Natural killer cell (primary cell): ENCODE data around the gene CYP39A1. TPM values are rescaled to one million over a fixed set of nuclear protein-coding genes. Genes with fewer than 3 reads are reported as not detected.

ENCODE experiments used
- ATAC-seq, 3 donors: fragments of 150-1000 bp in 2 of 3; fragments of 200-7000 bp in 1 of 3; cut with Tn5 transposase; 1 replicate in 1 of 3; 2 replicates in 2 of 3; pipeline ENCODE4 v1.10.0; 2021; ENCODE audit warnings: mild to moderate bottlenecking in 2 of 3, moderate library complexity in 2 of 3
- DNase-seq, 2 donors: peaks; one replicate each; pipeline versions ENCODE4 v3.0.0 to v3.0.0-alpha.2; 2013 to 2021; ENCODE audit warnings: mixed read lengths in 1 of 2
- H3K27ac ChIP-seq: one replicate; pipeline ENCODE4 v1.5.1; 2013; ENCODE audit warnings: mild to moderate bottlenecking, low read length
- H3K27me3 ChIP-seq: one replicate; pipeline ENCODE4 v1.6.1; 2013; ENCODE audit warnings: low read length; ENCODE audit not compliant: control insufficient read depth, insufficient read depth
- H3K36me3 ChIP-seq: one replicate; pipeline ENCODE4 v1.6.1; 2013; ENCODE audit warnings: low read length; ENCODE audit not compliant: control insufficient read depth, insufficient read depth
- H3K4me1 ChIP-seq: one replicate; pipeline ENCODE4 v1.6.1; 2013; ENCODE audit warnings: low read length; ENCODE audit not compliant: control insufficient read depth, insufficient read depth
- H3K4me3 ChIP-seq: one replicate; pipeline ENCODE4 v1.5.1; 2013; ENCODE audit warnings: low read length
- H3K9me3 ChIP-seq: one replicate; pipeline ENCODE4 v1.6.1; 2013; ENCODE audit warnings: low read length; ENCODE audit not compliant: control insufficient read depth, insufficient read depth
- H3K27ac Mint-ChIP-seq, 2 donors: one replicate each; pipeline ENCODE4 v1.8.0; 2022; ENCODE audit warnings: mild to moderate bottlenecking in 2 of 2, mixed read lengths in 2 of 2, moderate library complexity in 1 of 2
- H3K27me3 Mint-ChIP-seq, 2 donors: one replicate each; pipeline ENCODE4 v1.8.0; 2022; ENCODE audit warnings: low read depth in 2 of 2, mixed read lengths in 2 of 2
- H3K36me3 Mint-ChIP-seq: one replicate; pipeline ENCODE4 v1.8.0; 2022; ENCODE audit warnings: mixed read lengths
- H3K4me1 Mint-ChIP-seq, 2 donors: one replicate each; pipeline ENCODE4 v1.8.0; 2022; ENCODE audit warnings: mixed read lengths in 2 of 2
- H3K4me3 Mint-ChIP-seq: one replicate; pipeline ENCODE4 v1.8.0; 2022; ENCODE audit warnings: mild to moderate bottlenecking, moderate library complexity, mixed read lengths
- H3K9me3 Mint-ChIP-seq, 2 donors: one replicate each; pipeline ENCODE4 v1.8.0; 2022; ENCODE audit warnings: mixed read lengths in 2 of 2
- WGBS: methylation state at CpG from one replicate; pipeline ENCODE4 v1.1.7; 2013; ENCODE audit warnings: missing lambda C conversion rate; ENCODE audit not compliant: insufficient coverage; 5-methylcytosine and 5-hydroxymethylcytosine counted together
- intact Hi-C: fragments of 100-400 bp; cut with micrococcal nuclease; formaldehyde crosslinking; loops from one replicate; pipeline ENCODE4 v1.14.2; 2022
- total RNA-seq, 4 donors: library from RNA; stranded (reverse); fragments of 120-200 nt in 1 of 4; gene quantifications; one replicate each; pipeline versions ENCODE4 v1.2.3 to v1.2.4, GENCODE V29; 2013 to 2022
- TF ChIP-seq, protein P1 (sequence below): fragments of 200-600 bp; IDR thresholded peaks from one replicate; pipeline ENCODE4 v1.8.0; 2022; ENCODE audit warnings: antibody characterized with exemption

CYP39A1 gene
- total RNA-seq, 3 donors from 2014 or later (not counting 1 experiment from before 2014, with no cell fraction given), result not detected

DNA sequence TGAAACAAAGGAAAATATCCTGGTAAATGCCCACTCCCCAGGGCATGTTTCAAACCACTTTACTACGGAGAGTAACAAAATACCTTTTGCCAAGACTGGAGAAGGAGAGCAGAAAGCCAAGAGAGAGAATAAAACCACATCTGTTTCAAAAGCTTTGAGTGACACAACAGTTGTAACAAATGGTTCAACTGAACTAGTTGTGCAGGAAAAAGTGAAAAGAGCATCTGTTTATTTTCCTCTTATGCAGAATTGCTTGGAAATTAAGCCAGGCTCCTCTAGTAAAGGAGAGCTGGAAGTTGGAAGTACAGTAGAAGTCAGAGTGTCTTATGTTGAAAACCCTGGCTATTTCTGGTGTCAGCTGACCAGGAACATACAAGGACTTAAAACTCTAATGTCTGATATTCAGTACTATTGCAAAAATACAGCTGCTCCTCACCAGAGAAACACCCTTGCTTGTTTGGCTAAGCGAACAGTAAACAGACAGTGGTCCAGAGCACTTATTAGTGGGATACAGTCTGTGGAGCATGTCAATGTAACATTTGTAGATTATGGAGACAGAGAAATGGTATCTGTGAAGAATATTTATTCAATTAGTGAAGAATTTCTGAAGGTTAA, 37.6 kb upstream of the CYP39A1 start:
- Histone ChIP-seq H3K27ac (no peak overlapping the region), H3K4me1 (no peaks in the 10 kb centered on the region), H3K36me3 (no peaks in the 10 kb centered on the region), H3K9me3 (no peaks in the 10 kb centered on the region), H3K27me3 (no peaks in the 10 kb centered on the region), H3K4me3 (no peak overlapping the region)
- WGBS, result 93% methylated on average over 1 of the region's 2 CpGs
- TF ChIP-seq, protein P1, sequence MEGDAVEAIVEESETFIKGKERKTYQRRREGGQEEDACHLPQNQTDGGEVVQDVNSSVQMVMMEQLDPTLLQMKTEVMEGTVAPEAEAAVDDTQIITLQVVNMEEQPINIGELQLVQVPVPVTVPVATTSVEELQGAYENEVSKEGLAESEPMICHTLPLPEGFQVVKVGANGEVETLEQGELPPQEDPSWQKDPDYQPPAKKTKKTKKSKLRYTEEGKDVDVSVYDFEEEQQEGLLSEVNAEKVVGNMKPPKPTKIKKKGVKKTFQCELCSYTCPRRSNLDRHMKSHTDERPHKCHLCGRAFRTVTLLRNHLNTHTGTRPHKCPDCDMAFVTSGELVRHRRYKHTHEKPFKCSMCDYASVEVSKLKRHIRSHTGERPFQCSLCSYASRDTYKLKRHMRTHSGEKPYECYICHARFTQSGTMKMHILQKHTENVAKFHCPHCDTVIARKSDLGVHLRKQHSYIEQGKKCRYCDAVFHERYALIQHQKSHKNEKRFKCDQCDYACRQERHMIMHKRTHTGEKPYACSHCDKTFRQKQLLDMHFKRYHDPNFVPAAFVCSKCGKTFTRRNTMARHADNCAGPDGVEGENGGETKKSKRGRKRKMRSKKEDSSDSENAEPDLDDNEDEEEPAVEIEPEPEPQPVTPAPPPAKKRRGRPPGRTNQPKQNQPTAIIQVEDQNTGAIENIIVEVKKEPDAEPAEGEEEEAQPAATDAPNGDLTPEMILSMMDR, result no peak
- Mint-ChIP-seq H3K36me3 (no peaks in the 10 kb centered on the region), H3K27me3 (peaks cover 9 to 24% of the 10 kb centered on the region in 2 donors), H3K9me3 (no peaks in the 10 kb centered on the region), H3K4me1 (no peaks in the 10 kb centered on the region), H3K27ac (no peak overlapping the region), H3K4me3 (no peak overlapping the region)
- intact Hi-C loops, result no loop called here
- DNase-seq, result no peak
- ATAC-seq, result no peak

DNA sequence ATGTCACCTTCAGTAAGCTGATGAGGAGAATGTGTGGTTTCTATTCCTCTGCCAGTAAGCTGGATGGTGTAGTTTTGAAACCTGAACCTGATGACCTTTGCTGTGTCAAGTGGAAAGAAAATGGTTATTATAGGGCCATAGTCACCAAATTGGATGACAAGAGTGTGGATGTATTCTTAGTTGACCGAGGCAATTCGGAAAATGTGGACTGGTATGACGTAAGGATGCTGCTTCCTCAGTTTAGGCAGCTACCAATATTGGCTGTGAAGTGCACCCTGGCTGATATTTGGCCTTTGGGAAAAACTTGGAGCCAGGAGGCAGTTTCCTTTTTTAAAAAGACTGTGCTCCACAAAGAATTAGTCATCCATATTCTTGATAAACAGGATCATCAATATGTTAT, 37.0 kb upstream of the CYP39A1 start:
- Mint-ChIP-seq H3K4me3 (no peak overlapping the region), H3K27ac (no peak overlapping the region), H3K36me3 (no peaks in the 10 kb centered on the region), H3K27me3 (peaks cover 9 to 24% of the 10 kb centered on the region in 2 donors), H3K4me1 (no peaks in the 10 kb centered on the region), H3K9me3 (no peaks in the 10 kb centered on the region)
- Histone ChIP-seq H3K27me3 (no peaks in the 10 kb centered on the region), H3K4me1 (no peaks in the 10 kb centered on the region), H3K36me3 (no peaks in the 10 kb centered on the region), H3K27ac (no peak overlapping the region), H3K9me3 (no peaks in the 10 kb centered on the region), H3K4me3 (no peak overlapping the region)
- TF ChIP-seq, protein P1, result no peak
- 94% methylated on average over 3 of the region's 3 CpGs for WGBS
- intact Hi-C loops, result no loop called here
- ATAC-seq (no peak), DNase-seq (no peak)

DNA sequence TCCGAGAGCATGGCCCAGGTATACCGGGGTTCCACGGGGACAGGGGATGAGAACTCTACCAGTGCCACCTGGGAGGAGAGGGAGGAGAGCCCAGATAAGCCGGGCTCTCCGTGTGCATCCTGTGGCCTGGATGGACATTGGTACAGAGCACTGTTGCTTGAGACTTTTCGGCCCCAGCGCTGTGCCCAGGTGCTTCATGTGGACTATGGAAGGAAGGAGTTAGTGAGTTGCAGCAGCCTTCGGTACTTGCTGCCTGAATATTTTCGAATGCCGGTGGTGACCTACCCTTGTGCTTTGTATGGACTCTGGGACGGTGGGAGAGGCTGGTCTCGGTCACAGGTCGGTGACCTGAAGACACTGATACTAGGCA, 36.3 kb upstream of the CYP39A1 start:
- no peaks in the 10 kb centered on the region for H3K27me3 ChIP-seq
- Mint-ChIP-seq H3K36me3 (no peaks in the 10 kb centered on the region), H3K4me1 (no peaks in the 10 kb centered on the region), H3K27ac (no peak overlapping the region), H3K9me3 (no peaks in the 10 kb centered on the region), H3K27me3 (peaks cover 9 to 24% of the 10 kb centered on the region in 2 donors), H3K4me3 (no peak overlapping the region)
- H3K36me3 ChIP-seq, result no peaks in the 10 kb centered on the region
- TF ChIP-seq, protein P1, result no peak
- WGBS, result 93% methylated on average over 13 of the region's 13 CpGs
- no peak overlapping the region for H3K27ac ChIP-seq
- no peaks in the 10 kb centered on the region for H3K9me3 ChIP-seq
- no peak for DNase-seq
- no peak overlapping the region for H3K4me3 ChIP-seq
- no peaks in the 10 kb centered on the region for H3K4me1 ChIP-seq
- ATAC-seq, result no peak
- intact Hi-C loops, result no loop called here
